ENCODE results near the gene CENPT. TPM values are rescaled to one million over a fixed set of nuclear protein-coding genes. Genes with fewer than 3 reads are reported as not detected.

Gene CENPT
- polyA plus RNA-seq, 2 of the 4 experiments (the other 2 are of a cell fraction), result 19.1 to 36.9 TPM

DNA sequence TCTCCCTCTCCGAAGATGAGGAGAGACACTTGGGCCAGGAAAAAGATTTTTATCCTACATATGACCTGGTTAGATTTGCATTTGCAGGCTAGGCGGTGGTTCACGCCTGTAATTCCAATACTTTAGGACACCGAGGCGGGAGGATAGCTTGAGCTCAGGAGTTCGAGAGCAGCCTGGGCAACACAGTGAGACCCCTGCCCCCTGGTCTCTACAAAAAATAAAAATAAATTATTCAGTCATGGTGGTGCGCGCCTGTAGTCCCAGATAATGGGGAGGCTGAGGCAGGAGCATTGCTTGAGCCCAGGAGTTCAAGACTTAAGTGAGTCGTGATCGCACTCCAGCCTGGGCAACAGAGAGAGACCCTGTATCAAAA is 13.3 kb downstream of the CENPT start:
- FAIRE-seq (no peak), ATAC-seq (no peak), DNase-seq (ENCODE audit: low read depth in 1 of 2, low spot score in 1 of 2) (no peak)
- peak overlapping the region; percentile 79 for H3K4me3 ChIP-seq
- no peak for TF ChIP-seq NPAS2 (CRISPR knock-in tag; IDR thresholded peaks at IDR 0.05; ENCODE audit: borderline replicate concordance)
- no peak for TF ChIP-seq RNF2 (IDR thresholded peaks at IDR 0.05; ENCODE audit: borderline replicate concordance, low read depth)
- TF ChIP-seq CHD2 (IDR thresholded peaks at IDR 0.05; ENCODE audit: low read length, partially characterized antibody), result no peak
- no peaks in the 10 kb centered on the region for H3K9me3 ChIP-seq
- ChIA-PET POLR2A (interaction anchor here (0.8 to 1.2 kb wide), 5 partner anchors 11 to 115 kb away, joined by 3 to 6 read pairs (median 4); partner anchors contain the start of genes GFOD2, RANBP10 and TSNAXIP1), CTCF (interaction anchor here (0.8 to 15.0 kb wide), 4 partner anchors 17 to 94 kb away, joined by 4 to 187 read pairs (median 14); no protein-coding TSS in a partner anchor)
- H3K27ac ChIP-seq, result peak overlapping the region; percentile 79 to 91
- peaks cover 6% of the 10 kb centered on the region; the same call in 1 of the 3 replicates for H3K4me1 ChIP-seq
- WGBS (ENCODE audit: missing lambda C conversion rate), result 82% methylated on average over 10 of the region's 10 CpGs
- H3K4me2 ChIP-seq, result peak overlapping the region; percentile 96

- 2% methylated on average over 27 of the region's 49 CpGs for WGBS (ENCODE audit: missing lambda C conversion rate)
- DNase-seq (ENCODE audit: low read depth in 1 of 2, low spot score in 1 of 2) (peak; percentile 86 to 97), FAIRE-seq (peak; percentile 23), ATAC-seq (peak; percentile 99)
- Histone ChIP-seq H3K4me1 (peaks cover 6% of the 10 kb centered on the region; the same call in 1 of the 3 replicates), H3K27ac (peak overlapping the region; percentile 79 to 91), H3K9me3 (no peaks in the 10 kb centered on the region), H3K4me2 (peak overlapping the region; percentile 96), H3K4me3 (peak overlapping the region; percentile 79)
- POLR2A ChIA-PET, result interaction anchor here (0.8 to 1.2 kb wide), 5 partner anchors 12 to 114 kb away, joined by 3 to 6 read pairs (median 4); partner anchors contain the start of genes GFOD2, RANBP10 and TSNAXIP1
- CTCF ChIA-PET, result interaction anchor here (0.8 to 15.0 kb wide), 5 partner anchors 10 to 95 kb away, joined by 4 to 187 read pairs (median 8); no protein-coding TSS in a partner anchor
- TF ChIP-seq SREBF2 (IDR thresholded peaks at IDR 0.05) (no peak), BHLHE40 (IDR thresholded peaks at IDR 0.05; ENCODE audit: low read depth, low read length) (no peak), NFE2L2 (conservative IDR thresholded peaks at IDR 0.05; ENCODE audit: low read length) (no peak), CHD2 (IDR thresholded peaks at IDR 0.05; ENCODE audit: low read length, partially characterized antibody) (peak; percentile 98), CBX8 (IDR thresholded peaks at IDR 0.05) (no peak), HOXB13 (CRISPR knock-in tag; IDR thresholded peaks at IDR 0.05; ENCODE audit: low read depth) (no peak), RAD21 (conservative IDR thresholded peaks at IDR 0.05 in 1 of 2, IDR thresholded peaks at IDR 0.05 in 1 of 2) (no peak), EHF (CRISPR knock-in tag; IDR thresholded peaks at IDR 0.05) (no peak), MYC (IDR thresholded peaks at IDR 0.05; ENCODE audit: borderline replicate concordance, low read length) (no peak; the same call in 1 of the 2 replicates), POLR2AphosphoS2 (conservative IDR thresholded peaks at IDR 0.05; ENCODE audit: low read length) (no peak), SMC3 (IDR thresholded peaks at IDR 0.05) (no peak), GATA3 (IDR thresholded peaks at IDR 0.05; ENCODE audit: borderline replicate concordance) (peak; percentile 70), NR3C1 (IDR thresholded peaks at IDR 0.05) (no peak), ZC3H11A (IDR thresholded peaks at IDR 0.05) (no peak), ESRRA (IDR thresholded peaks at IDR 0.05; ENCODE audit: borderline replicate concordance, low read length) (no peak), CEBPB (IDR thresholded peaks at IDR 0.05) (no peak), EP300 (IDR thresholded peaks at IDR 0.05) (no peak), TP53 (CRISPR knock-in tag; IDR thresholded peaks at IDR 0.05) (no peak), RARB (CRISPR knock-in tag; IDR thresholded peaks at IDR 0.05) (no peak), HDAC2 (IDR thresholded peaks at IDR 0.05) (no peak), ZFP36 (IDR thresholded peaks at IDR 0.05; ENCODE audit: borderline replicate concordance, partially characterized antibody) (no peak), USF2 (IDR thresholded peaks at IDR 0.05) (no peak), RCOR1 (IDR thresholded peaks at IDR 0.05; ENCODE audit: low read depth, low read length) (no peak)
- TF ChIP-seq, protein P1, sequence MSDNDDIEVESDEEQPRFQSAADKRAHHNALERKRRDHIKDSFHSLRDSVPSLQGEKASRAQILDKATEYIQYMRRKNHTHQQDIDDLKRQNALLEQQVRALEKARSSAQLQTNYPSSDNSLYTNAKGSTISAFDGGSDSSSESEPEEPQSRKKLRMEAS (IDR thresholded peaks at IDR 0.05), result peak; percentile 73
- TF ChIP-seq, protein P2, sequence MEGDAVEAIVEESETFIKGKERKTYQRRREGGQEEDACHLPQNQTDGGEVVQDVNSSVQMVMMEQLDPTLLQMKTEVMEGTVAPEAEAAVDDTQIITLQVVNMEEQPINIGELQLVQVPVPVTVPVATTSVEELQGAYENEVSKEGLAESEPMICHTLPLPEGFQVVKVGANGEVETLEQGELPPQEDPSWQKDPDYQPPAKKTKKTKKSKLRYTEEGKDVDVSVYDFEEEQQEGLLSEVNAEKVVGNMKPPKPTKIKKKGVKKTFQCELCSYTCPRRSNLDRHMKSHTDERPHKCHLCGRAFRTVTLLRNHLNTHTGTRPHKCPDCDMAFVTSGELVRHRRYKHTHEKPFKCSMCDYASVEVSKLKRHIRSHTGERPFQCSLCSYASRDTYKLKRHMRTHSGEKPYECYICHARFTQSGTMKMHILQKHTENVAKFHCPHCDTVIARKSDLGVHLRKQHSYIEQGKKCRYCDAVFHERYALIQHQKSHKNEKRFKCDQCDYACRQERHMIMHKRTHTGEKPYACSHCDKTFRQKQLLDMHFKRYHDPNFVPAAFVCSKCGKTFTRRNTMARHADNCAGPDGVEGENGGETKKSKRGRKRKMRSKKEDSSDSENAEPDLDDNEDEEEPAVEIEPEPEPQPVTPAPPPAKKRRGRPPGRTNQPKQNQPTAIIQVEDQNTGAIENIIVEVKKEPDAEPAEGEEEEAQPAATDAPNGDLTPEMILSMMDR (IDR thresholded peaks at IDR 0.05), result no peak
- TF ChIP-seq, protein P3, sequence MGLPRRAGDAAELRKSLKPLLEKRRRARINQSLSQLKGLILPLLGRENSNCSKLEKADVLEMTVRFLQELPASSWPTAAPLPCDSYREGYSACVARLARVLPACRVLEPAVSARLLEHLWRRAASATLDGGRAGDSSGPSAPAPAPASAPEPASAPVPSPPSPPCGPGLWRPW (IDR thresholded peaks at IDR 0.05), result no peak
- TF ChIP-seq, protein P4, sequence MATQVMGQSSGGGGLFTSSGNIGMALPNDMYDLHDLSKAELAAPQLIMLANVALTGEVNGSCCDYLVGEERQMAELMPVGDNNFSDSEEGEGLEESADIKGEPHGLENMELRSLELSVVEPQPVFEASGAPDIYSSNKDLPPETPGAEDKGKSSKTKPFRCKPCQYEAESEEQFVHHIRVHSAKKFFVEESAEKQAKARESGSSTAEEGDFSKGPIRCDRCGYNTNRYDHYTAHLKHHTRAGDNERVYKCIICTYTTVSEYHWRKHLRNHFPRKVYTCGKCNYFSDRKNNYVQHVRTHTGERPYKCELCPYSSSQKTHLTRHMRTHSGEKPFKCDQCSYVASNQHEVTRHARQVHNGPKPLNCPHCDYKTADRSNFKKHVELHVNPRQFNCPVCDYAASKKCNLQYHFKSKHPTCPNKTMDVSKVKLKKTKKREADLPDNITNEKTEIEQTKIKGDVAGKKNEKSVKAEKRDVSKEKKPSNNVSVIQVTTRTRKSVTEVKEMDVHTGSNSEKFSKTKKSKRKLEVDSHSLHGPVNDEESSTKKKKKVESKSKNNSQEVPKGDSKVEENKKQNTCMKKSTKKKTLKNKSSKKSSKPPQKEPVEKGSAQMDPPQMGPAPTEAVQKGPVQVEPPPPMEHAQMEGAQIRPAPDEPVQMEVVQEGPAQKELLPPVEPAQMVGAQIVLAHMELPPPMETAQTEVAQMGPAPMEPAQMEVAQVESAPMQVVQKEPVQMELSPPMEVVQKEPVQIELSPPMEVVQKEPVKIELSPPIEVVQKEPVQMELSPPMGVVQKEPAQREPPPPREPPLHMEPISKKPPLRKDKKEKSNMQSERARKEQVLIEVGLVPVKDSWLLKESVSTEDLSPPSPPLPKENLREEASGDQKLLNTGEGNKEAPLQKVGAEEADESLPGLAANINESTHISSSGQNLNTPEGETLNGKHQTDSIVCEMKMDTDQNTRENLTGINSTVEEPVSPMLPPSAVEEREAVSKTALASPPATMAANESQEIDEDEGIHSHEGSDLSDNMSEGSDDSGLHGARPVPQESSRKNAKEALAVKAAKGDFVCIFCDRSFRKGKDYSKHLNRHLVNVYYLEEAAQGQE (IDR thresholded peaks at IDR 0.05), result peak; percentile 96
Measured at GRCh38 chr16:67833415-67834241, 13.9 kb downstream of the CENPT start.
